ENCODE results near the gene TMEM89.
A peak's percentile ranks its signal among the peaks of the same experiment; 100 is the strongest.

TMEM89 gene

DNA sequence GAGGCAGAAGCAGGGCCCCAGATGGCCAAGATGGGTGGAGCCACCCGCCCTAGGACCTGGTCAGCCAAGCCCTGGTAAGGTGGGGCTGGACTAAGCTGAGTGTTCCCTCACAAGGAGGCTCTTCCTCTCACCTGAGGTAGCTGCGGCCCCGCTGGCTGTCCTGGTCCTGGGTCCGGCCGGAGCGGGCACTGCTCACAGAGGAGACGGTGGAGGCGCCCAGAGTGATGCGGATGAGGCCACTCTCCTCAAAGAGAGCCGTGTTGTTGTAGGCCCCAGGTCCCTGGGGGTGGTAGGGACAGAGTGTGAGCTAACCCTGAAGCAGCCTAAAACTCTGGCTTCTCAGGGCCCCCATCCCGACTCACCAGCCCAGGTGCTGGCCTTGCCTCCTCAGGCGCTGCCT is 21.0 kb upstream of the TMEM89 start:
- no peak for DNase-seq (ENCODE audit: low read depth in 3 of 3)

DNA sequence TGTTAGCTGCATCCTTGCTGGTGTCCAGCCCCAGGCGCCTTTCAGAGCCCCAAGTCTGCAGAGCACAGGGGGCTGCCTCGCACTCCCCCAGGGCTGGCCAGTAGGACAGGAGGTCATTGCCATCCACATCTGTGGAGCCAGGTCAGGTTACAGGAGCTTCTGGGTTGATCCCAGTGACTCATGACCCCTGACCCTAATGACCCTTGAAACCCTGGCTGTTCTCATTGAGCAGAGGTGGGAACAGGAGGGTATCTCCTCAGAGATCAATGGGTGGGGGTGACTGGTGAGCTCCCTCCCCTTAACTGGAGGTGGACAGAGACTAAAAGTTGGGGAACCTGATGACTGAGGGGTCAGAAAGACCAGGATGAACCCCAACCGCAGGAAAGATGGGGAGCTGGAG is 19.8 kb upstream of the TMEM89 start:
- no peak for DNase-seq (ENCODE audit: low read depth in 3 of 3)

DNA sequence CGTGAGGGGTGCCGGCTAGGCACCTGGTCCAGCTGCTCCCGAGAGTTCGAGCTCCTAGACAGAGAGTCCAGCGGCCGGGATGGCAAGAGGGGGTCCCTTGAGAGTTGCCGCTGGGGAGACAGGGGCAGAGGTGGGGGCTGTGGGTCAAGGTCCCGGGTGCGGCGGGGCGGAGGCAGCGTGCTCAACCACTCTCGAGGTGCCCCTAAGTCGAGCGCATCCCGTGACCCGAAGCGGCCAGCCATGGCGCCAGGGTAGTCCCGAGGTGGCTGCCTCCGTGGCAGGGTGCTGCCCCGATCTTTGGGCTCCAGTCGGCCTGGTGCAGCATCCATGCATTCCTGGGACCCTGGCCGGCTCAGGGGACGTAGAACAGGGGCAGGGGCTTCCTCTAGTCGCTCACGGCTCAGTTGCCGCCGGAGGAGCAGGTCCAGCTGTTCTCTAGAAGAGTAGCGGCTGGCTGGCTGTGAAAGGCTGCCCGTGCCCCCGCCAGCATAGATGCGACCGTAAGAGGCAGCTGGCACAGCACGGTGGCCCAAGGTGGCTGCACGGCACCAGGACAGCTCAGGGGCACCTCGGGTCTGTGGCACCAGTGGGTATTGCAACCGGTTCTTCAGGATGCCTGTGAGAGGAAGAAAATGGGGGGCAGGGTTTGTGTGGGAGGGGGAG is 18.5 kb upstream of the TMEM89 start:
- no peak for DNase-seq (ENCODE audit: low read depth in 3 of 3)

DNA sequence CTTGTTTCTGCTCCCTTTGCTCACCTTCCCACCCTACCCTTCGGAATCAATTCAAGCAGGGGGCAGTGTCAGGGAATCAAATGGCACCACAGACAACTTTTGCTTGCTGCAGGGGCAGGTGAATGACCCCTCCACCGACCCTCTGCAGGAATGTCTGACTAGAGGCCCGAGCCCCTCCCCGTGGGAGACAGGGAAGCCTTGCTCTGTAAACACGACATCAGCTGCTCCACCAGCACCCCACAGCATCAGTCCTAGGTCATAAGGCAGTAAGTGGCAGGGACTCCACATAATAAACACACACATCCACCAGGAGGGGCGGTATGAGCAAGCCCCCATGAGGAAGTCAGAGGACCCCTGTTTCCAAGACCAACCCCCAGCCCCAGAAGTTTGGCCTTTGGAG is 15.7 kb upstream of the TMEM89 start:
- DNase-seq (ENCODE audit: low read depth in 3 of 3) = no peak

DNA sequence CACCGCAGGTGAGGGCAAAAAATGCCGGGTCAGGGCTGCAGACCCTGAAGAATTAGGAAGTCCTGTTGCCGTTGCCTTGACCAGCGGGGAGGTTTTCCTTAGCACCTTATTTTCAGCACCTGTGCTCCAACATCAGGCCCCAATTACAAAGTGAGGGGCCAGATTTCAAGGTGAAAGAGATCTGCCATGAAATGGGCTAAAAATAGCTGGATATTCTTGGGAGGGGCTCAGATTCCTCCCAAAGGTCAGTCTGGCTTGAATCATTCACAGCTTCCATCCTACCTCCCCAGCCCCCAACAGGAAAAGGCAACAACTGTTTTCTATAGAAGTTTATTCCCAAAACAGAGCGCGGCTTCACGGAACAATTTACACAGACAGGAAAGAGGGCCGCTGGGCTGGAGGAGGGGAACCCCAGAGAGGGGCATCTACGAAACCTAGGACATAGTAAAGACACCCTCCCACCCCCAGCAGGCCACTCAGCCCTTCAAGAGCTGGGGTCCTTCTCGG is 14.6 kb upstream of the TMEM89 start:
- no peak for DNase-seq (ENCODE audit: low read depth in 3 of 3)

DNA sequence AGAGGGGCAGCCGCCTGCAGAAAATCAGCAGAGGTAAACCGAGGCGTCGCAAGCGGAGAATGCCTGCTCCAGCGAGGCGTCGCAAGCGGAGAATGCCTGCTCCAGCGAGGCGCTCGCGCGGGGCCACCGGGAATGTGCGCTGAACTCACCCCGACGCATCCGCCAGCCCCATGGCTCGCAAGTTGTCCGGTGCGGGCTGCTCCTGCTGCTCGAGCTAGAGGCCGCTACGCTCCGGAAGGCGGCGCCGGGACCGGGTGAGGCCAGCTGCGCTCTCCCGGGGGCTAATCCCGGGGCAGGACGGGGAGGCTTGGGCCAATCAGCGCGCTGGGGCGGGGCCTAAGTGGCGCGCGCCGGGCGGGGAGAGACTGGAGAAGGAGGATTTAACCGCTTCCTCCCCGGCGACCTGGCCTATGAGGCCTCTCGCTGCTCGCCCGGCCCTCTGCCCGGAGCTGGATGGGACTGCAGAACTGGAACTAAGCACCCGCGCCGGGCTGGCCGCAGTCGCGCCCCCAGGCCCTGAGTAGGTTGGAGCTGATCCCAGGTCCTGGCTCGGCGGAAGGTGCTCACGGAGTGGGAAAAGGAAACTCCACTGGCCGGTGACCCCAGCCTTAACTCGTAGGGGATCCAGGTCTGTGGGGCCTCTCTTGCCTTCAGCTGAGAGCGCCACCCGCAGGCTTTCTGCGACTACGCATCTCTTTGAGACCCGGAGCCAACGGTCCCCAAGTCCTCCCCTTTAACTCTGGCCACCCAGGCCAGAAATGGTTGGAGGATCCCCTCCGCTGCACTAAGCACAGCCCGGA is 13.9 kb upstream of the TMEM89 start, which contains the start of gene SLC26A6:
SLC26A6 (minus strand) TSS at position 240 of the 800 bp plus-strand sequence; CDS start at position 172, 68 bp downstream.
- DNase-seq (ENCODE audit: low read depth in 3 of 3) = peak; percentile 87 to 96 (median 87)

DNA sequence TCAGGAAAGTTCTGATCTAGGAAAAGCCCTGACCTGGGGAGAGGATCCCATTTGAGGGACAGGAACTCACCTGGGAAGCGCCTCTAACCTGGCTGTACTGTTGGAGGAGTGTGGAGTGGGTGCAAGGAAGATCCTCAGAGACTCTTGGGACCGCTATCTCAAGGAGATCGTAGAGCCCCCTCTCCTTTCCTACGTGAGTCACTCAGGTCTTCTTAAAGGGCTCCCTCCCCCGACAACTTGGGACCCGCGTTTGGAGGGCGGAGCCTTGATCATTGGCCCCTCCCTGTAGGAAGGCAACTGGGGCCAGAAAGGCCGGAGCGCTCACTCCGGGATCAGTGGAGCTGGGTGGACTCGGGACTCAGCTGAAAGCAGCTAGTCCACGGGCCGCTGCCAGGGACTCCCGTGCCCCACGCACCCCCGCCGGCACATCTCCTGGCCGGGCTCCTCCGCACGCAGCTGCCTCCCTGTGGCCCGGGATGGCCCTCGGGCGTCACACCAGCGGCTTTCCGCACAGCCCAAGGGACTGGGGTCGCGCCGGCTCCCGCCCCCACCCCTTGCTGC is 13.2 kb upstream of the TMEM89 start:
- peak; percentile 25 to 61 (median 29) for DNase-seq (ENCODE audit: low read depth in 3 of 3)

DNA sequence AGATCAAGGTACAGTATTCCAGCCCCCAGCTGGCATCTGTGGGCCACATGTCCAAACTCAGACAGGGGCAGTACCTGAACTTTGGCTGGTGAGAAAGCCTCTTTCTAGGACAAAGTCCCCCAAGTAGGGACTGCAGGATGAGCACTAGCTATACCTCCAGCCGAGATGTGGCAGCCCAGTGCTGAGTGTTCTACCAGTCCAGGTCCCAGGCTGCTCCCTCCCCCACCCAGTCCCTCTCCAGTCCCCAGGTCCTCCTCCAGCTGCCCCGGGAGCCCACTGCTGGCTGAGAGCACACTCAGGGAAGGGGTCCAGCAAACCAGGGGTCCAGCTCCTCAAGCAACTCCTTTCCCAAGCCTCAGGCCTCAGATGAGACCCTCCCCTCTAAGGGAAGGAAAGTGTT is 12.2 kb upstream of the TMEM89 start:
- DNase-seq (ENCODE audit: low read depth in 3 of 3) = no peak

DNA sequence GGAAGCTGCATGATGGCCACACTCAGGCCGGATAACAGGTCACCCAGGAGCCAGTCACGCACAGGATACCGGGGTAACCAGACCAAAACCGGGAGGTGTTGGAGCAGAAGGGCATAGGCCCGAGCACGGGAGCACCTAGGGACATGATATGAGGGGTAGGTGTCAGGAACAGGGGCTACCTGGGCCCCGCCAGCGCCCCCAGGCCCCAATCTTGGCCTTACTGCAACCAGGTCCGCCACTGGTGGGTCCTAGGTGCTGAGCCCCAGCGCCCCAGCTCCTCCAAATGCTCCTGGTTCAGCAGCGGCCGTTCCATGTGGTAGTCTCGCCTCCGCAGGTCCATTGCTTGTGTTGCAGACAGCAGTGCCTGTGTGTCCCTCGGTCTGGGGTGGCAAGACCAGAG is 11.7 kb upstream of the TMEM89 start:
- no peak for DNase-seq (ENCODE audit: low read depth in 3 of 3)

DNA sequence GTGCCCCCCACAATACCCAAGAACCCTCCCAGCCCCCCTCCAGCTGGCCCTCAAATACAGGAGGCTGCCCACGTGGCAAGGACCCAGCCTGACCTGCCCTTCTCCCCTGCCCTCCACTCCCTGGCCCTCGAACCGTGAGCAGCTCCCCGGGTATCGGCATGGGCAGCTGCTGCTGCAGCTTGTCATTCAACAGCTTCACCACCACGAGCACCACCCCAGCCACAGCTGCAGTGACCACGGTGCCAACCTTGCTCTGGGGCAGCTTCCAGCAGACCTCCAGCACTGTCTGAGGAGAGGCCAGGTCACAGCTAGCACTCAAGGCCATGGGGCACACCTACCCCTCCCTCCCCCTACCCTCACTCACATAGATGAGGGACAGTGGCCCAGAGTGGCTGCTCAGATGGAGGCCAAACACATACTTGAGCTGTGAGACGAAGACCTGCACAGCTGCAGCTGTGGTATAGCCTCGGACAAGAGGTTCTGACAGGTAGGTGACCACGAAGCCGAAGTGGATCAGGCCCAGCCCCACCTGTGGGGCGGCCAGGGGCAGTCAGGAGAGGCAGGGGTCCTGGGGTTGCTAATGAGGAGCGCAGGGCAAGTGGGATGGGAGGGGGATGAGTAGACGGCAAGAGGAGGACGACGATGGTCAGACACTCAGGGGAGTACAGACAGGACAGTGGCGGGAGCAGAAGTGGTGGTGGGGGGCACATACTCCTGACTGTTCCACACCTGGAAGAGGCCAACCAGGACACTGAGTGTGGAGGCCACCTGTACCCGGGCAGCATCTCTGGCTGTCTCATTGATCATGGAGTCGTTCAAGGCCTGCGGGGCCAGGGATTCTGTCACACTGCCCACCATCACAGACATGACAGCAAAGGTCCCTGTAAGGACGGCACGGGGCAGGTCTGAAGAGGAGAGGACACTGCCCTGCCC is 10.2 kb upstream of the TMEM89 start:
- no peak for DNase-seq (ENCODE audit: low read depth in 3 of 3)

DNA sequence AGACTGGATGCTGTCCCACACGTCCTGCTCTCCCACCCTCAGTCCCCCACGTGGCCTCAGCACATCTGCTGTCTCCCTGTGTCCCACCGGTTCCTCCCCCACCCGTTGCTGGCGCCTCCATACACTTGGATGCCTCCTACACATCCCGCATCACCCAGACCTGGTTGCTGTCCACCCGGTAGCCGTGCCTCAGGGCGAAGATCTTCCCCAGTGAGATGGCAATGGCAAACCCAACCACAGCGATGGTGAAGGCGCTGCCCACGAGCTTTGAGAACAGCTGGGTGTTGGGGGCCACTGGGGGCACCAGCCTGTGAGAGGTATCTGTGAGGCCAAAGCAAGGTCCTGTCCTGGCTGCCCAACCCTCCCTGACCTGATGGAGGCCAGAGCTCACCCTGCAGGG is 9.3 kb upstream of the TMEM89 start:
- DNase-seq (ENCODE audit: low read depth in 3 of 3) = no peak

DNA sequence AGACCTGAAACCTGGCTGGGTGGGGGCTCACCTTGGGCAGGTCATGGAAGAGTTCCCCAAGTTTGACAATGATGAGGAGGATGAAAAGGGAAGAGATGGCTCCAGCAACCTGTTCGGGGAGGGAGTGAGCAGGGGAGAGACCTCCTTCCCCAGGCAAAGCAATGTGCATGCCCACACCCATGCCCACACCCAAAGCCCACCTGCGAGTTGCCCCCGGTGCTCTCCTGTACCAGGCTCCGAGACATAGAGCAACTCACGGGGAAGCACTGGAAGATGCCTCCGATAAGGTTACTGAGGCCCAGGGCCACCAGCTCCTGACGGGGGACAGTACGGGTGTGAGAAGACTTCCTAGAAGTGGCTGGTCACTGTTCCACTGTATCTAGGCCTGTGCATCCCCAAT is 8.8 kb upstream of the TMEM89 start:
- DNase-seq (ENCODE audit: low read depth in 3 of 3) = no peak

DNA sequence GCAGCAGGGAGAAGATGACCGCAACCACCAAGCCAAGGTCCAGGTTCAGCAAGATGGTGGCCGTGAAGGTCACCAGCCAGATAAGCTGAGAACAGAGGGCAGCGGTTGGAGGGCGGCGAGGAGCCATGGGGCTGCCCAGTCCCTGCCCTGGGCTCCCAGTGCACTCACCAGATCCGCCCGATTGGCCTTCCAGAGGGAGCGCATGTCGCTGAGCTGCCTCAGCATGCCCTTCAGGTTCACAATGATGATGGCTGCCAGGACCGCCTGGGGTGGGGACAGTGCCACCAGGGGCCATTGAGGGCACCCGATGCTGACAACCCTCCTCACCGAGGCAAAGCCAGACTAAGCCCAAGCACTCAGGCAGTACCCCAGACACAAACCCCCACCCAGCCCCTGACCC is 8.3 kb upstream of the TMEM89 start:
- no peak for DNase-seq (ENCODE audit: low read depth in 3 of 3)

DNA sequence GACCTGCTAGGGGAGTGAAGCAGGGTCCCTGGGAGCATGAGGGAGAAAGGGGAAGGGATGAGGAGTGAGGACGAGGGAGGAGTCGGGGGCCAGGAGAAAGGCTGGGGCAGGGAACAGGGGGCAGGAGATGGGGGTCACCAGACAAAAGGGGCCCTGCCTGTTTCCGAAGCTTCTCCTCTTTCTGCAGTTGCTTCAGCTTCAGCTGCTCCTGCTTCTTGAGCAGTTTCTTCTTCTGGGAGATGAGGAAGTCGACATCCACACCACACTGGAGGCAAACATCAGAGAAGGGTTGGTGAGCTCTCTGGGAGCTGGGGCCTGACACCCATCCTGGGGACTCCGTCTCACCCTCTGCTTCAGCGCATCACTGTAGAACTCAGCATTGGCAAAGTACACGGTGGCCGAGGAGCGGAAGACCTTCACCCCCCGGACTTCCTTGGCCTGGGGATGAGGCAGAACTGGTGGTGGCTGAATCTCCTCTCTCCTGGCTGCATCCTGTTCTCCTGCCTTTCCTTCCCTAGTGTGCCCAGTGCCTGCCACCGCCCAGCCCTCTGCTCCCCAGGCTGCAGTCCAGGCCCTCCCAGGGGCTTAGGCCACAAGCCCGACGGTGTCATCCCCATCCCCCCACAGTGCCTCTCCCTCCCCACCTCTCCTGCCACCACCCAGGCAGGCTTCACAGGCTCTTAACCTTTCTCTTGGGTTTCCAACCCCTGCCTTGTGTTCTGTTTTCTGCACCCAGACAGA is 6.9 kb upstream of the TMEM89 start:
- DNase-seq (ENCODE audit: low read depth in 3 of 3) = no peak

DNA sequence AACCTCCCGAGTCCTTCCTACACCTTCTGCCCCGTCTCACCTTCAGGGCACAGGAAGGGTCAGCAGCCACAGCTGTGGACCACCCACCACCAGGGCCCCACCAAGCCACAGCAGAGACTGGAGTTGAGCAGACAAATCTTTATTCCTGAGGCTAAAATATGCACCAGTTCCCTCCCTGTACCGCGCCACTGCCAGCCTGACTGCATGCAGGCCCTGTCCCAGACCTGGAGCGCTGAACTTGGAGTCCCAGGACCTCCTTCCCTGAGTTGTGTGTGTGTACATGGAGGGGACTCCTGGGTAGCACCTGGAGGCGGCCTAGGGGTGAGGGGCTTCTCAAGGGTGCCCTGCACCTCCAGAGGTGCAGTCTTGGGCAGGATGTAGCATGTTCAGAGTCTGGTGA is 4.0 kb upstream of the TMEM89 start:
- DNase-seq (ENCODE audit: low read depth in 3 of 3) = no peak

DNA sequence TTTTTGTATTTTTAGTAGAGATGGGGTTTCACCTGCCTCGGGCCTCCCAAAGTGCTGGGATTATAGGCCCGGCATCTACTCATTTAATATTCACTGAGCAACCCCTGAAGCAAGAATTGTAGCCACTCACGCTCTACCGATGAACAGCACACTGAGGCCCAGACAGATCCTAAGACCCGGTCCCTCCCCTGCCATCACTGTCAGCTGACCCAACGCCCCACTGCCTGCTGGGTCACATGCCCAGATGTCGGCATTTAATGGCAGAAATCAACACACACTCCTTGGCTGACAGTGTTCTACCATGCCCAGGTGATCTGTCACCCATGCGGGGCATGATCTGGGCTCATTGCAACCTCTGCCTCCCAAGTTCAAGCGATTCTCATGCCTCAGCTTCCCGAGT is 3.2 kb upstream of the TMEM89 start:
- no peak for DNase-seq (ENCODE audit: low read depth in 3 of 3)

DNA sequence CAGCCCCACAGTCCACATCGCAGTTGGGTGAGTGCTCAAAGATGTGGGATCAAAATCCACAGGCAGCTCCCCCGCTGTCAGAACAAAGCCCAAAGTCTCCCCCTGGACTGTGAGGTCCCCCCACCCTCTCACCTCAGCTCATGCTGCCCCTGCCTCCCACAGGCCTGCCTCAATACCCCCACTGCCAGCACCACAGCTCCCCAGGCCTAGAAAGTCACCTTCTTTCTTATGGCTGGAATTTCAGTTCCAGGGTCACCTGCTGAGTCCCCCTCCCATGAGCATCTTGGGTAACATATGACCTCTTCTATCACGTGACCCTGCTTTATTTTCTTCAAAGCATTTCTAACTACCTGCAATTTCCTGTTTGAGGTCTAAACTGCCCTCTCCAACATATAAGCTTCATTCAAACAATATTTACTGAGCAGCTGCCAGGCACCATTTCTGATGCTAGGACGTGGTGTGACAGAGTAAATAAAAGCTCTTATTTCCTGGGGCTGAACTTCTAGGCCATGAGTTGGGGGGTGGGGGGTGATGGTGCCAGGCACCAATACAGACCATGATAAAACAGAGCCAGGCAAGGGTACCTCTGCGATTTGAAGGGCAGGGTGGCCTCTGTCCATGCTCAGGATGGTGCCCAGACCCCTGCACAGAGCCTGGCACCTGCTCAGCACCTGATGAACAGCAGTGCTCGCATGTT is 2.4 kb upstream of the TMEM89 start:
- DNase-seq (ENCODE audit: low read depth in 3 of 3) = no peak

DNA sequence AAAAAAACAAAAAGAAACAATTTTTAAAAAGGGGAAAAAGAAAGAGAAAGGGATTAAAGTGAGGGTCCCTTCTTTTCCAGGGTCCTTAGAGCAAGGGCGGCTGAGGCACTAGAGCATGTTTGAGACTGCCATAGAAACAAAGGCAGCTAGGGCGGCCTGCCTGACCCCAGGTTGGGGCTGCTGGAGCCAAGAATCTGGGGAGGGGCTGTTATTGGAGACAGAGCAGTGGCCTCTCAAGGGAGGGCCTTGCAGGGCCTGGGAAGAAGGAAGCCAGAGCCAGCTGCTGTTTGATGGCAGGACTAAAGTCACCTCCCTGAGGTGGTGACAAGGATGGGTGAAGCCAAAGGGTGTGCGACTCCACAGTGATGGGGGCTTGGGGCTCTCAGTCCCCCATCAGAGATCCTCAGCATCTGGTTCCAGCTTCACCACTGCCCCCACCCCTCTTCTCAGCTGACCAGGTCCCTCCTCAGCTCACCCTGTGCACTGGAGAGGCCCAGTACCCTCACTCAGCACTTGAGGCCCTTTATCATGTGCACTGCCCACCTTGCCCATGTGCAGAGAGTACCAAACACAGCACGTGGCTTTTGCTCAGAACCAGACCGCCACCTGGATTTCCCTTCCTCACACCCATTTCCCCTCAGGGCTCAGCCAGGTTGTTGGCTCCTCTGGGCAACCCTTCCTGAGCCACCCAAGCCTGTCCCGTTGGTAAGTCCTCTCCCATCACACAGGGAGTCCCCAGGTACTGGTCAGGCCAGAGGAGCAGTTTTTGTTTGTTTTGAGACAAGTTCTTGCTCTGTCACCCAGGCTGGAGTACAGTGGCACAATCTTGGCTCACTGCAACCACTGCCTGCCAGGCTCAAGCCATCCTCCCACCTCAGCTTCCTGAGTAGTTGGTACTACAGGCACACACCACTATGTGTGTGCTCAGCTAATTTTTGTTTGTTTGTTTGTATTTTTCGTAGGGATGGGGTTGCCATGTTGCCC is 1.7 kb downstream of the TMEM89 start:
- DNase-seq (ENCODE audit: low read depth in 3 of 3) = no peak

DNA sequence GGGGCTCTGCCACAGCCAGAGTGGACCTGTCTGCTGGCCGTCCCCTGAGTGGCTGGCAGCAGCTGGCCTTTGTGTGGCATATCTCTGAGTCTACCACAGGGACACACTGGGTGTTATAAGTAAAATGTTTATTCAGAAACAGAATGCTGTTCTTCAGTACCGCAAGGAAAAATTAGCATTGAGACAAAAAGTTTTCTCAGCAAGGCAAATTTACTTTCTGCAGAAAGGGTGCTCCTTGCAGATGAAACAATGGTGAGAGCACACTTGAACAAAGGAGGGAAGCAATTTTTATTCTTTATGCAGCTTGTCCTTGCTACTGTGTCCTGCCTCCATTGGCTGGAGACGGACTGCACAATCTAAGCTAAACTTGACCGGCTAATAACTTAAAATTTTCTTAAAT is 4.0 kb downstream of the TMEM89 start:
- DNase-seq (ENCODE audit: low read depth in 3 of 3) = no peak

All from stimulated activated CD4-positive, alpha-beta T cell treated with anti-CD3 and anti-CD28 coated beads, TNF-alpha, amount 100 ng/mL, for 24 hours (primary cell).